Left colon (tissue), 2 donors: ENCODE data around the gene DNASE1L3. TPM values are rescaled to one million over a fixed set of nuclear protein-coding genes. Genes with fewer than 3 reads are reported as not detected.
"Not testable (repeated sequence)": the region's sequence is repeated elsewhere in the genome, so short reads cannot be mapped to it uniquely, and the experiment has no call there.

ENCODE experiments used
- ATAC-seq: fragments of 200-7000 bp; cut with Tn5 transposase; one replicate; pipeline ENCODE4 v1.9.1; 2020; ENCODE audit warnings: mild to moderate bottlenecking, moderate library complexity
- DNase-seq, 2 donors: peaks; one replicate each; pipeline ENCODE4 v3.0.0-alpha.2; 2020
- intact Hi-C, 2 donors: fragments of 100-400 bp; cut with DNase I in 1 of 2; cut with micrococcal nuclease in 1 of 2; formaldehyde crosslinking; loops; one replicate each; pipeline versions ENCODE4 v1.11.2 to v1.14.0; 2022; cut with DNase I, micrococcal nuclease
- total RNA-seq, 2 donors: library from RNA; stranded (reverse); fragmentation: NEBNext Ultra II Directional; extraction: Animal tissue kit (Norgen Biotek cat#: 25700); gene quantifications; one replicate each; pipeline ENCODE4 v1.2.1, GENCODE V29; 2021
- donor health status: DM: no; HTN: no; CAD: no.
- donor health status: DM: yes; HTN: yes; CAD: no.

DNASE1L3 gene
- total RNA-seq, 2 donors from 2014 or later = 1.2 to 8.1 TPM

GRCh38 chr3:58237238-58237940 lies 26.6 kb upstream of the DNASE1L3 start, which contains the start of gene ABHD6:
TSS of gene ABHD6 (plus strand) at chr3:58237792. CDS start at chr3:58256587, 18,795 bp downstream.
- intact Hi-C loops = no loop called here
- ATAC-seq (peak; percentile 89), DNase-seq (peak; percentile 76 to 85)

- intact Hi-C loops = no loop called here
- peak; percentile 15 for ATAC-seq
- peak; percentile 41 to 55 for DNase-seq
Observed at GRCh38 chr3:58236527-58237237, 25.9 kb upstream of the DNASE1L3 start.

GRCh38 chr3:58235970-58236369 lies 25.2 kb upstream of the DNASE1L3 start:
- intact Hi-C loops = no loop called here
- ATAC-seq = no peak

GRCh38 chr3:58234516-58234931 lies 23.8 kb upstream of the DNASE1L3 start:
- no peak for DNase-seq
- ATAC-seq = no peak
- intact Hi-C loops = no loop called here

More at GRCh38 chr3:58235970-58236369, 25.2 kb upstream of the DNASE1L3 start:
- no peak for DNase-seq

GRCh38 chr3:58231666-58232065 lies 20.9 kb upstream of the DNASE1L3 start:
- ATAC-seq (no peak), DNase-seq (no peak)
- intact Hi-C loops = no loop called here

- DNase-seq = no peak
- intact Hi-C loops = no loop called here
- no peak for ATAC-seq
Observed at GRCh38 chr3:58230876-58231552, 20.2 kb upstream of the DNASE1L3 start.

- ATAC-seq, intact Hi-C loops: not testable (repeated sequence)
Observed at GRCh38 chr3:58227933-58228332, 17.2 kb upstream of the DNASE1L3 start.

GRCh38 chr3:58223855-58224254 lies 13.1 kb upstream of the DNASE1L3 start:
- ATAC-seq (no peak), DNase-seq (no peak)
- intact Hi-C loops = no loop called here

More at GRCh38 chr3:58227933-58228332, 17.2 kb upstream of the DNASE1L3 start:
- DNase-seq = not testable (repeated sequence)

GRCh38 chr3:58222161-58222724 lies 11.5 kb upstream of the DNASE1L3 start:
- DNase-seq (no peak), ATAC-seq (no peak)
- intact Hi-C loops = no loop called here

GRCh38 chr3:58218904-58219303 lies 8.1 kb upstream of the DNASE1L3 start:
- no peak for ATAC-seq
- no peak for DNase-seq
- intact Hi-C loops = no loop called here

GRCh38 chr3:58217209-58217811 lies 6.5 kb upstream of the DNASE1L3 start:
- DNase-seq (peak; percentile 68 to 78), ATAC-seq (peak; percentile 97)
- intact Hi-C loops = no loop called here

GRCh38 chr3:58216496-58217195 lies 5.9 kb upstream of the DNASE1L3 start:
- ATAC-seq = no peak
- DNase-seq = no peak
- intact Hi-C loops = no loop called here

GRCh38 chr3:58215317-58216025 lies 4.7 kb upstream of the DNASE1L3 start:
- ATAC-seq (no peak), DNase-seq (no peak)
- intact Hi-C loops = no loop called here

- intact Hi-C loops = no loop called here
- ATAC-seq (no peak), DNase-seq (peak in 1 of 2 donors; percentile 36)
Observed at GRCh38 chr3:58214484-58215316, 3.9 kb upstream of the DNASE1L3 start.

GRCh38 chr3:58209933-58210332 lies 839 bp downstream of the DNASE1L3 start:
- DNase-seq = no peak
- intact Hi-C loops = no loop called here
- no peak for ATAC-seq

- intact Hi-C loops = no loop called here
- ATAC-seq = no peak
- DNase-seq = no peak
Observed at GRCh38 chr3:58207954-58208353, 2.8 kb downstream of the DNASE1L3 start.
